Islet of Langerhans (tissue), 1 donor: Measurements from ENCODE around the gene GABRQ.
"Not testable (repeated sequence)": the region's sequence is repeated elsewhere in the genome, so short reads cannot be mapped to it uniquely, and the experiment has no call there.

ENCODE experiments used
- FAIRE-seq: peaks from one replicate; lab custom pipeline; 2011; peaks lifted over from hg19 to GRCh38; lab: Jason Lieb, UNC

Gene GABRQ

GRCh38 chrX:152658302-152658701 is 20.6 kb downstream of the GABRQ start:
- FAIRE-seq = no peak

- FAIRE-seq = no peak
These were observed 25.4 kb downstream of the GABRQ start for GRCh38 chrX:152663086-152663485.

- no peak for FAIRE-seq
These were observed 36.4 kb downstream of the GABRQ start for GRCh38 chrX:152674135-152674534.

GRCh38 chrX:152674652-152675051 is 37.0 kb downstream of the GABRQ start:
- not testable (repeated sequence) for FAIRE-seq

GRCh38 chrX:152681012-152681411 is 43.3 kb downstream of the GABRQ start:
- not testable (repeated sequence) for FAIRE-seq

- not testable (repeated sequence) for FAIRE-seq
These were observed 60.5 kb downstream of the GABRQ start, which contains the start of gene MAGEA3 for GRCh38 chrX:152697952-152698931. MAGEA3 (plus strand) TSS chrX:152698794; CDS start chrX:152700833, 2,039 bp downstream.

GRCh38 chrX:152700390-152700789 is 62.7 kb downstream of the GABRQ start:
- not testable (repeated sequence) for FAIRE-seq

GRCh38 chrX:152706500-152706899 is 68.8 kb downstream of the GABRQ start:
- FAIRE-seq = not testable (repeated sequence)
